Activated CD4-positive, alpha-beta T cell treated with anti-CD3 and anti-CD28 coated beads, Interleukin-2, amount 10 ng/mL, durations not matched to agents 24 days and 14 days (primary cell): ENCODE measurements around the gene GPATCH11. TPM values are rescaled to one million over a fixed set of nuclear protein-coding genes. Genes with fewer than 3 reads are reported as not detected.

ENCODE experiments used
- DNase-seq: peaks from one replicate; pipeline ENCODE4 v3.0.0; 2022
- H3K27ac Mint-ChIP-seq: one replicate; pipeline ENCODE4 v1.8.0; 2022; ENCODE audit warnings: mild to moderate bottlenecking, mixed read lengths
- H3K27me3 Mint-ChIP-seq: one replicate; pipeline ENCODE4 v1.8.0; 2022; ENCODE audit warnings: mixed read lengths
- H3K36me3 Mint-ChIP-seq: one replicate; pipeline ENCODE4 v1.8.0; 2022; ENCODE audit warnings: low read depth, mild to moderate bottlenecking, mixed read lengths
- H3K4me1 Mint-ChIP-seq: one replicate; pipeline ENCODE4 v1.8.0; 2021; ENCODE audit warnings: mixed read lengths
- H3K4me3 Mint-ChIP-seq: one replicate; pipeline ENCODE4 v1.8.0; 2022; ENCODE audit warnings: mild to moderate bottlenecking, moderate library complexity, mixed read lengths
- H3K9me3 Mint-ChIP-seq: one replicate; pipeline ENCODE4 v1.8.0; 2021; ENCODE audit warnings: mixed read lengths
- intact Hi-C: fragments of 100-400 bp; cut with micrococcal nuclease; formaldehyde crosslinking; loops from one replicate; pipeline ENCODE4 v1.15.1; 2023
- total RNA-seq: library from RNA; stranded (reverse); gene quantifications from 2 replicates; pipeline ENCODE4 v1.2.3, GENCODE V29; 2022

GPATCH11 gene
- total RNA-seq, 1 donor from 2014 or later, result 15.7 TPM

DNA sequence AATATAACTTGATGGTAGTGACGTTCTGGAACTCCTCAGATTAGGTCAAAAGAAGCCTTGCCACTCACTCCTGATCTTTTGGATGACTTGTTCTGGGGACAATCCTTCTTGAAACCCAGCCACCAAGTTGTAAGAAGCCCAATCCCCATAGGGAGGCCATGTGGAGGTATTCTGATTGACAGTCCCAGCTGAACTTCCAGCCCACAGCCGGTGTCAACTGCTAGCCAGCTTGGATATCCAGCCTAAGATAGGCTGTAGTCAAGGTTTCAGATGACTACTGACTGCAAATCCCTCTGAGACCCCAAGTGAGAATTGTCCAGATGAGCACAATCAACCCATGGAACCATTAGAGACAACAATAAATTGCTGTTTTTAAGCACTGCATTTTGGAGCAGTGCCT, 41.1 kb downstream of the GPATCH11 start:
- Mint-ChIP-seq H3K27ac (no peak overlapping the region), H3K27me3 (no peaks in the 10 kb centered on the region), H3K4me1 (peaks cover 9% of the 10 kb centered on the region), H3K4me3 (no peak overlapping the region), H3K36me3 (peaks cover 69% of the 10 kb centered on the region), H3K9me3 (peaks cover 3% of the 10 kb centered on the region)
- intact Hi-C loops, result no loop called here
- DNase-seq, result no peak

GRCh38 chr2:37132914-37133313, 48.6 kb downstream of the GPATCH11 start:
- no peak overlapping the region for H3K27ac Mint-ChIP-seq
- peaks cover 54% of the 10 kb centered on the region for H3K36me3 Mint-ChIP-seq
- no peaks in the 10 kb centered on the region for H3K27me3 Mint-ChIP-seq
- intact Hi-C loops, result no loop called here
- DNase-seq, result no peak
- peaks cover 3% of the 10 kb centered on the region for H3K9me3 Mint-ChIP-seq
- H3K4me1 Mint-ChIP-seq, result peaks cover 10% of the 10 kb centered on the region
- H3K4me3 Mint-ChIP-seq, result no peak overlapping the region

DNA sequence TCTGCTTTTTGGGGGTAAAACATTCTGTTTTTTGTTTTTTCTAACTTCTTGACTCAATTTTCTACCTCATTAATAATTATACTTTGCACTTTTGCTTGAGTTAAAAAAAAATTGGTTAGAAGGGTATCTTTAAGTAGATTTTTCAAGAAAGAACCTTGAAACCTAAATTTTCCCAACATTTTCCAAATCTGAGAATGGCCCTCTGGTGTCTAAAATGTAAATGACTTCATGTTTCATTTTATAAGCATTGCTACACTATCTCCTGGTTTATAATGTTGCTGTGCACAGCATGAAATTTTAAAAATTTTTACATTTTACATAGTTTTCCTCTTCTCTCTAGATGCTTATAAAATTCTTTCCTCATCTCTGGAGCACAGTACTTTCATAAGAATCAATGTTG, 58.2 kb downstream of the GPATCH11 start:
- Mint-ChIP-seq H3K9me3 (no peaks in the 10 kb centered on the region), H3K27me3 (no peaks in the 10 kb centered on the region), H3K4me1 (peaks cover 6% of the 10 kb centered on the region), H3K27ac (peak overlapping the region; percentile 37), H3K4me3 (no peak overlapping the region), H3K36me3 (peaks cover 58% of the 10 kb centered on the region)
- intact Hi-C loops, result no loop called here
- no peak for DNase-seq

- H3K9me3 Mint-ChIP-seq, result no peaks in the 10 kb centered on the region
- peaks cover 62% of the 10 kb centered on the region for H3K36me3 Mint-ChIP-seq
- no peak overlapping the region for H3K27ac Mint-ChIP-seq
- intact Hi-C loops, result no loop called here
- H3K4me1 Mint-ChIP-seq, result peaks cover 10% of the 10 kb centered on the region
- H3K4me3 Mint-ChIP-seq, result no peak overlapping the region
- no peak for DNase-seq
- H3K27me3 Mint-ChIP-seq, result no peaks in the 10 kb centered on the region
Observed at GRCh38 chr2:37143974-37144373, 59.7 kb downstream of the GPATCH11 start.

DNA sequence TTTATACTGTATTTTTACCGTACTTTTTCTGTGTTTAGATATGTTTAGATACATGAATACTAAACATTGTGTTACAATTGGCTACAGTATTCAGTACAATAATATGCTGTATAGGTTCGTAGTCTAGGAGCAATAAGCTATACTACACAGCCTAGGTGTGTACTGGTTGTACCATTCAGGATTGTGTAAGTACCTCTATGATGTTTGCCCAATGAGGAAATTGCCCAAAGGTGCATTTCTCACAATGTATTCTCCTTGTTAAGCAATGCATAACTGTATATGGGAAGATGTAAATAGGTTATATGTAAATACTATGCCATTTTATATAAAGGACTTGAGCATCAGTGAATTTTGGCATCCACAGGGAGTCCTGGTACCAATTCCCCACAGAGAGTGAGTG, 61.7 kb downstream of the GPATCH11 start:
- Mint-ChIP-seq H3K4me3 (no peak overlapping the region), H3K27ac (no peak overlapping the region), H3K27me3 (no peaks in the 10 kb centered on the region), H3K36me3 (peaks cover 51% of the 10 kb centered on the region), H3K9me3 (no peaks in the 10 kb centered on the region), H3K4me1 (peaks cover 19% of the 10 kb centered on the region)
- DNase-seq, result no peak
- intact Hi-C loops, result no loop called here

DNA sequence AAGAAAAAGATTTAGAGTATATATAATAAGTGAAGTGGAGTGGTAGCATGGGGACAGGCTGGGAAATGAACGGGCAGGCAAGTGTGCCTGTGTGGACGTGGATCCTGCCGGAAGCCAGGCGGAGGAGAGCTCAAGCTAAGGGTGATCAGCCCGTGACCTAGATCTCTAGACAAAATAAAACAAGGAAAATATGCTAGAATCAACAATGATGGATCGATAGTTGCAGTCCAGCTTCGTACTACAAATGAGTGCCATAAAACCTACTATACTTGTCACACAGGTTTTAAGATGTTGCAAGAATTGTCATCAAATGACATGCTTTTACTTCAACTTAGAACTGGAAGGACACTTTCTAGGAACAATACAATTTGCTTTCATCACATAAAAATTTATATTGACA, 64.0 kb downstream of the GPATCH11 start:
- Mint-ChIP-seq H3K27ac (peak overlapping the region; percentile 25), H3K4me3 (no peak overlapping the region), H3K27me3 (no peaks in the 10 kb centered on the region), H3K36me3 (peaks cover 55% of the 10 kb centered on the region), H3K9me3 (no peaks in the 10 kb centered on the region), H3K4me1 (peaks cover 32% of the 10 kb centered on the region)
- intact Hi-C loops, result no loop called here
- DNase-seq, result no peak

Other genes with a start within 250 kb of the GPATCH11 start
- gene STRN, start 118.0 kb upstream of the GPATCH11 start, total RNA-seq, result 27.0 and 28.0 TPM in 2 replicates
- gene HEATR5B, start 146 bp upstream of the GPATCH11 start, total RNA-seq, result 14.7 and 14.8 TPM in 2 replicates
- 44.5 and 46.7 TPM in 2 replicates for gene EIF2AK2, start 72.5 kb downstream of the GPATCH11 start, total RNA-seq
- not detected in 2 replicates for gene SULT6B1, start 104.2 kb downstream of the GPATCH11 start, total RNA-seq
- 43.4 and 46.6 TPM in 2 replicates for gene CEBPZOS, start 112.0 kb downstream of the GPATCH11 start, total RNA-seq
- 63.2 and 68.2 TPM in 2 replicates for gene CEBPZ, start 147.1 kb downstream of the GPATCH11 start, total RNA-seq
- gene NDUFAF7, start 147.1 kb downstream of the GPATCH11 start, total RNA-seq, result 24.3 and 28.9 TPM in 2 replicates
- gene PRKD3, start 240.3 kb downstream of the GPATCH11 start, total RNA-seq, result 20.2 and 21.9 TPM in 2 replicates